Measurements from ENCODE around the gene IL22.

DNA sequence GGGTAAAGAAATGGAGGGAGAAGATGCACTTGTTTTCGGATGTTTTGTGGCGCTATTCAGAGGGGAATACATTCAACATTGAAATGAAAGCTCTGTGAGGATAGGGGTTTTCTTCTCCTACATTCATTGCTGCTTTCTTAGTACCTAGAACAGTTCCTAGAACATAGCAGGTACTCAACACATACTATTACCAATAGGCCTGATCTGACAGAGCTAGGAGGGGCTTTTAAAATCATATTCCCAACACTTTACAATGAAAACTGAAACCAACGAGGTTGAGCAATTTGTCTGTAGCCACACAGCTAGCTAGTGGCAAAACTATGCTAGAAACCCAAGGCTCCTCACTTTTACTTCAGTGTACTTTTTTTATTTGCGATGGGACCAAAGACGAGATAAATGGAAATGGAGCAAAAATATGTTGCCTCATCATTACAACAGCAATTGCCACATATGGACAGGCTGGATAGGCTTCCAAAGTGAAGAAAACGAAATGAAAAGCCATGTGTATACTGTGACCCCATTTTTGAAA is 23.1 kb upstream of the IL22 start:
- TF ChIP-seq, protein P1, sequence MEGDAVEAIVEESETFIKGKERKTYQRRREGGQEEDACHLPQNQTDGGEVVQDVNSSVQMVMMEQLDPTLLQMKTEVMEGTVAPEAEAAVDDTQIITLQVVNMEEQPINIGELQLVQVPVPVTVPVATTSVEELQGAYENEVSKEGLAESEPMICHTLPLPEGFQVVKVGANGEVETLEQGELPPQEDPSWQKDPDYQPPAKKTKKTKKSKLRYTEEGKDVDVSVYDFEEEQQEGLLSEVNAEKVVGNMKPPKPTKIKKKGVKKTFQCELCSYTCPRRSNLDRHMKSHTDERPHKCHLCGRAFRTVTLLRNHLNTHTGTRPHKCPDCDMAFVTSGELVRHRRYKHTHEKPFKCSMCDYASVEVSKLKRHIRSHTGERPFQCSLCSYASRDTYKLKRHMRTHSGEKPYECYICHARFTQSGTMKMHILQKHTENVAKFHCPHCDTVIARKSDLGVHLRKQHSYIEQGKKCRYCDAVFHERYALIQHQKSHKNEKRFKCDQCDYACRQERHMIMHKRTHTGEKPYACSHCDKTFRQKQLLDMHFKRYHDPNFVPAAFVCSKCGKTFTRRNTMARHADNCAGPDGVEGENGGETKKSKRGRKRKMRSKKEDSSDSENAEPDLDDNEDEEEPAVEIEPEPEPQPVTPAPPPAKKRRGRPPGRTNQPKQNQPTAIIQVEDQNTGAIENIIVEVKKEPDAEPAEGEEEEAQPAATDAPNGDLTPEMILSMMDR (IDR thresholded peaks at IDR 0.05 in 2 of 3, conservative IDR thresholded peaks at IDR 0.05 in 1 of 3; ENCODE audit: borderline replicate concordance in 1 of 3, insufficient read depth in 1 of 3, low read depth in 2 of 3, low read length in 2 of 3): no peak
- TF ChIP-seq POLR2AphosphoS5 (IDR thresholded peaks at IDR 0.05; ENCODE audit: low read depth, low read length) (no peak), POLR2A (IDR thresholded peaks at IDR 0.05; ENCODE audit: borderline replicate concordance, extremely low read depth, insufficient read depth, insufficient read length) (no peak), CEBPB (IDR thresholded peaks at IDR 0.05; ENCODE audit: low read depth) (no peak), ELF1 (IDR thresholded peaks at IDR 0.05; ENCODE audit: borderline replicate concordance, low read depth) (no peak), EZH2 (IDR thresholded peaks at IDR 0.05) (no peak)
